NT2/D1 (cell line): ENCODE data around the gene PHTF1.

Source experiments
- DNase-seq: peaks from one replicate; pipeline ENCODE4 v3.0.0-alpha.2; 2011; ENCODE audit warnings: low read depth, low spot score
- H3K27me3 ChIP-seq: 2 replicates; pipeline ENCODE4 v1.6.0; 2011; ENCODE audit warnings: mild to moderate bottlenecking; ENCODE audit not compliant: insufficient read length, insufficient read depth
- H3K36me3 ChIP-seq: 2 replicates; pipeline ENCODE4 v1.6.1; 2011; ENCODE audit warnings: mild to moderate bottlenecking, low read length, mixed read lengths; ENCODE audit not compliant: insufficient read depth, insufficient read length
- H3K4me1 ChIP-seq: 2 replicates; pipeline ENCODE4 v1.5.1; 2011; ENCODE audit not compliant: insufficient read depth, insufficient read length
- H3K4me3 ChIP-seq: 2 replicates; pipeline ENCODE4 v1.5.1; 2011; ENCODE audit warnings: low read depth; ENCODE audit not compliant: insufficient read length
- H3K9ac ChIP-seq: 2 replicates; pipeline ENCODE4 v1.6.0; 2011; ENCODE audit warnings: low read depth; ENCODE audit not compliant: insufficient read length
- H3K9me3 ChIP-seq: 2 replicates; pipeline ENCODE4 v1.5.1; 2011; ENCODE audit warnings: mild to moderate bottlenecking, low read length; ENCODE audit not compliant: insufficient read depth
- SUZ12 ChIP-seq: IDR thresholded peaks from 2 replicates; pipeline ENCODE4 v1.6.1; 2011; ENCODE audit not compliant: insufficient read length, insufficient read depth; ENCODE audit errors: extremely low read depth
- YY1 ChIP-seq: IDR thresholded peaks from 2 replicates; pipeline ENCODE4 v1.6.1; 2011; ENCODE audit not compliant: insufficient read length, insufficient read depth
- ZNF274 ChIP-seq: IDR thresholded peaks from 2 replicates; pipeline ENCODE4 v1.6.1; 2011; ENCODE audit warnings: mild to moderate bottlenecking, low read depth, low read length

The PHTF1 gene

GRCh38 chr1:113784104-113784779, 25.0 kb upstream of the PHTF1 start:
- no peak overlapping the region for H3K9ac ChIP-seq
- TF ChIP-seq SUZ12: no peak
- no peak for TF ChIP-seq YY1
- no peak for TF ChIP-seq ZNF274
- no peak overlapping the region for H3K4me3 ChIP-seq
- H3K4me1 ChIP-seq: no peaks in the 10 kb centered on the region
- no peaks in the 10 kb centered on the region for H3K27me3 ChIP-seq
- peaks cover 9% of the 10 kb centered on the region for H3K36me3 ChIP-seq
- no peak for DNase-seq
- no peaks in the 10 kb centered on the region for H3K9me3 ChIP-seq

GRCh38 chr1:113783254-113784103, 24.2 kb upstream of the PHTF1 start:
- no peaks in the 10 kb centered on the region for H3K4me1 ChIP-seq

GRCh38 chr1:113782406-113782805, 23.1 kb upstream of the PHTF1 start:
- Histone ChIP-seq H3K9ac (no peak overlapping the region), H3K4me3 (no peak overlapping the region), H3K9me3 (no peaks in the 10 kb centered on the region), H3K27me3 (no peaks in the 10 kb centered on the region), H3K36me3 (peaks cover 8% of the 10 kb centered on the region), H3K4me1 (no peaks in the 10 kb centered on the region)
- TF ChIP-seq YY1 (no peak), ZNF274 (no peak), SUZ12 (no peak)
- DNase-seq: no peak

More at GRCh38 chr1:113783254-113784103, 24.2 kb upstream of the PHTF1 start:
- no peak for TF ChIP-seq YY1
- no peak for TF ChIP-seq SUZ12
- no peak for TF ChIP-seq ZNF274
- Histone ChIP-seq H3K9ac (no peak overlapping the region), H3K9me3 (no peaks in the 10 kb centered on the region), H3K27me3 (no peaks in the 10 kb centered on the region), H3K4me3 (no peak overlapping the region), H3K36me3 (peaks cover 5% of the 10 kb centered on the region)
- no peak for DNase-seq

- Histone ChIP-seq H3K9me3 (no peaks in the 10 kb centered on the region), H3K4me1 (no peaks in the 10 kb centered on the region), H3K9ac (no peak overlapping the region), H3K36me3 (peaks cover 24% of the 10 kb centered on the region), H3K27me3 (no peaks in the 10 kb centered on the region), H3K4me3 (no peak overlapping the region)
- no peak for DNase-seq
- TF ChIP-seq ZNF274 (no peak), SUZ12 (no peak), YY1 (no peak)
These were observed 21.3 kb upstream of the PHTF1 start for GRCh38 chr1:113780374-113781146.

GRCh38 chr1:113779542-113779941, 20.3 kb upstream of the PHTF1 start:
- no peak for DNase-seq
- Histone ChIP-seq H3K27me3 (no peaks in the 10 kb centered on the region), H3K36me3 (peaks cover 25% of the 10 kb centered on the region), H3K4me1 (no peaks in the 10 kb centered on the region), H3K4me3 (no peak overlapping the region), H3K9me3 (no peaks in the 10 kb centered on the region), H3K9ac (no peak overlapping the region)
- TF ChIP-seq SUZ12 (no peak), ZNF274 (no peak), YY1 (no peak)

GRCh38 chr1:113777561-113777960, 18.3 kb upstream of the PHTF1 start:
- Histone ChIP-seq H3K4me3 (no peak overlapping the region), H3K36me3 (peaks cover 27% of the 10 kb centered on the region), H3K9me3 (no peaks in the 10 kb centered on the region), H3K27me3 (no peaks in the 10 kb centered on the region), H3K4me1 (no peaks in the 10 kb centered on the region), H3K9ac (no peak overlapping the region)
- DNase-seq: no peak
- TF ChIP-seq ZNF274: no peak

GRCh38 chr1:113770031-113770430, 10.7 kb upstream of the PHTF1 start:
- Histone ChIP-seq H3K27me3 (no peaks in the 10 kb centered on the region), H3K36me3 (peaks cover 38% of the 10 kb centered on the region), H3K4me1 (no peaks in the 10 kb centered on the region), H3K4me3 (no peak overlapping the region), H3K9ac (no peak overlapping the region), H3K9me3 (peaks cover 11% of the 10 kb centered on the region; the same call in 1 of the 2 replicates)
- DNase-seq: no peak
- TF ChIP-seq ZNF274: no peak
- no peak for TF ChIP-seq YY1
- no peak for TF ChIP-seq SUZ12
